Activated CD8-positive, alpha-beta memory T cell treated with anti-CD3 and anti-CD28 coated beads, Interleukin-2, amount 50 U/mL, for 24 hours (primary cell): Measurements from ENCODE around the gene SLIT3.
"Not testable (repeated sequence)": the region's sequence is repeated elsewhere in the genome, so short reads cannot be mapped to it uniquely, and the experiment has no call there.

Source experiments
- DNase-seq: peaks from one replicate; pipeline ENCODE4 v3.0.0-alpha.2; 2020; ENCODE audit errors: extremely low read depth

SLIT3 gene

DNA sequence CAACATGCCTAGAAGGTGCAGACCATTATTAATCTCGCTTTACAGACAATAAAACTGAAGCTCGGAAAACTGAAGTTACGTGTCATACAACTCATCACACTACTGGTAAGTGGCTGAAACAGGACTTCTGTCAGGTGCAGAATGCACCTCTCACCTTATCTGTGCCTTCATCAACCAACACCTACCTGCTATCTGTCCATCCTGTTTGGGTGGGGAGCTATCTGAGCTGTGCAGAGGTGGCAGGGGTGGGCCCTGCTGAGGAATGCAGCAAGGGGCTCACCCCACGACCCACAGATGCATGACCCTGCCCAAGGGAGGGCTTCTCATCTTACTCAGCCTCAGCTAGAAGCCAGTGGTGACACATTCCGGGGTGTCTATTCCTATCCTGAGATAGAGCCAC, 81.6 kb downstream of the SLIT3 start:
- no peak for DNase-seq

DNA sequence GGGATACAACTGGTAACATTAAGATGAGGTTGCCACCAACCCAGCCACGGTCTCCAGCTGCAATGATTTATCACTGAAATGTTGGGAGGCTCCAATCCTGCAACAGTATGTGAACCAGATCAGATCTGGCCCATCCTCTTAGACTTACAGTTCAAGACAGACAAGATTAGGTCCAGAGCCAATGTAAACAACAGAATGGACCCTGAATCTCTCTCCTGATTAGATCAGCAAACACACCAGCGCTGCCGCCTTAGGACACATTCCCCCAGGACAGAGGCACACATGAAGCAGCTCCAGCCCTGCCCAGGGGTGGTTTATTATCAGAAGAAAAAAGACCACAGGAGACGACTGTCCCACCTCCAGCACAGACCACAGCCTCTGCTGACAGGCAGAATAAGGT, 82.1 kb downstream of the SLIT3 start:
- DNase-seq, result no peak

DNA sequence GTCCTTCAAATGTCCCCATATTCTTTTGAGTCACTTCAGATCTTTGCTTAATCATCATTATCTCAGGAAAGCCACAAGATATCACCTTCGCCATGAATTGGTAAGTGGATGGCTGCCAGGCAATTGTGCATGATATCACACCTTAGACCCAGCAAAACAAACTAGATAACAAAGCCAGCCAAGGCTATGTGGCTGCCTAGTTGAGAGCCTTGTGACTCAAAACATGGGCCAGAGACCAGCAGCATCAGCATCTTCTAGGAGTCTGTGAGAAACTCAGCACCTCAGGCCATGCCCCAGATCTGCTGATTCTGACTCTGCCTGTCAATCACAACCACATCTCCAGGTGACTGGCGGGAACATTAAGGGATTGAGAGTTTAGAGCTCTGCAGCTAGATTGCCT, 82.8 kb downstream of the SLIT3 start:
- DNase-seq, result no peak

DNA sequence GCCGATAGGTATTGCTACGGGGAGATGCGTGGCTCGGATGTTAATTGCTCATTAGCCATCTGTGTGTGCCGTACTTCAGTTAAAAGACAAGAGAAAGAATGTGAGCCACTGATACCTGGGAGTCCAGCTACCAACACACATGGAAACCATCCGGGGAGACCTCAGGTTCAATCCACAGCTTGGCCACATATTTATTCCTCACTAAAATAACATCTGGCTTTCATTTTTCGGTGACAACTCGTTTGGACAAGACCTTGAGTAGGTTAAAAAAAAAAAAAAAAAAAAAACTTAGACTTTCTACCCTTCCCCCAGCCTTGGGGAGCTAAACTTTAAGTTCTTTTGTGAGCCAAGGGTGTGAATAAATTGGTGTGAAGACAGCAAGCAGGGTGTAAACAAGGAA, 84.1 kb downstream of the SLIT3 start:
- DNase-seq, result no peak

DNA sequence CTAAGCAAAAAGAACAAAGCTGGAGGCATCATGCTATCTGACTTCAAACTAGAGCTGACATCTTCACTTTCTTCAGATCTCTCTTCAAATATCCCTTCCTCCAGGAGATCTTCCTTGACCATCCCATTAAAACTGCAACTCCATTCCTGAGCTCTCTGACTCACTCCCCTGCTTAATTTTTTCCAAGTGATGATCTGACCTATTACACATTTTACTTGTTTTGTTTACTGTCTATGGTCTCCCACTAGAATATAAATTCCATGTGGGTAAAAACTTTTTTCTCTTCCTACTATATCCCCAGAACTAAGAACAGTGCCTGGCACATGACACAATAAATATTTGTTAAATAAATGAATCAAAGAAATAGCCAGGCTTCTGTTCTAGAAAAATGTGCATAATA, 87.5 kb downstream of the SLIT3 start:
- DNase-seq, result no peak

DNA sequence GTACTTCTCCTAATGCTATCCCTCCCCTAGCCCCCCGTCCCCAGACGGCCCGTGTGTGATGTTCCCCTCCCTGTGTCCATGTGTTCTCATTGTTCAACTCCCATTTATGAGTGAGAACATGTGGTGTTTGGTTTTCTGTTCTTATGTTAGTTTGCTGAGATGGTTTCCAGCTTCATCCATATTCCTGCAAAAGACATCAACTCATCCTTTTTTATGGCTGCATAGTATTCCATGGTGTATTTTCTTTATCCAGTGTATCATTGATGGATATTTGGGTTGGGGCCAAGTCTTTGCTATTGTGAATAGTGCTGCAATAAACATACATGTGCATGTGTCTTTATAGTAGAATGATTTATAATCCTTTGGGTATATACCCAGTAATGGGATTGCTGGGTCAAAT, 89.2 kb downstream of the SLIT3 start:
- DNase-seq, result not testable (repeated sequence)

DNA sequence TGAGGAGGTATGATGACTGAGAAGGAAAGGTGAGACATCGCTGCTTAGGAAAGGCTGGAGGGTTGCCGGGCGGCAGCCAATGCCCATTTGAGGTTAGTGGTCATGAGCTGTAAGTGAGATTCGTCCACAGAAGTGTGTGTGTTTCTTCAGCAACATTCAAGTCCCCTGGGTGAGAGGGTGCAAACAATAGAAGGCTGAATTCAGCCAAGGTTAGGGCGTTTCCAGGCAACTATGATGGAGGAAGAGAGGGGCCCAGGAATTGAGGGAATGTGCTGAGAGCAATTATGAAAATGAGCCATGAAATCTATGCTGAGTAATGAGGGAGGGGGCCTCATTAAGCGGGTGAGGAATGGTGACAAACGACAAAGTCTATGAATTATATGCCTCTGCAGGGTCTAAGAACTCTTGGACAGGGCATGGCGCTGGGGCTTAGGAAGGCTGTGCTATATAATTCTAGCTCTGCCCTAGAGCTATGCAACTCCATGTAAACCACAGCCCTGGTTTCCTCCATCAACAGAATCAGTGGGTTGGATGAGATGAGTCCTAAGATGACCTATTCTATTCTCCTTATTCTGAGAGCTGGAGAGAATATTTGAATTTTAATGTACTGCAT, 96.0 kb downstream of the SLIT3 start:
- no peak for DNase-seq

DNA sequence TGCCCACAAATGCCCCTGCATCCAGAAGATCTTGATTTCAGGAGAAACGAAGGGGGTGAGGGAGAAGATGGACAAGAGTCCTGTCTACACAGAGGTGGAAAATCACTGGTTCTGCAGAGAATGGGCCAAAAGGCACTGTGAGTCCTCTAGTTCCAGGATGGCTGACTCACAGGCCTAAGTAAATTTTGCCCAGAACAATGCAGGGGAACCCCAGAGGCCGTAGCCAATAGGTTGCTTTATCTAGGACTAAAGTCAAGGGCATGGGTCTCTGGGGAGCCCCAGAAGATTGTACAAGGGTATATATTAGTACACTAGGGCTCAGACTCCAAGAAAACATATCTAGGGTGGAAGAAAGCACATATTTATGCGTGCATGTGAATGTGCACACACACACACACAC, 98.0 kb downstream of the SLIT3 start:
- DNase-seq, result no peak

DNA sequence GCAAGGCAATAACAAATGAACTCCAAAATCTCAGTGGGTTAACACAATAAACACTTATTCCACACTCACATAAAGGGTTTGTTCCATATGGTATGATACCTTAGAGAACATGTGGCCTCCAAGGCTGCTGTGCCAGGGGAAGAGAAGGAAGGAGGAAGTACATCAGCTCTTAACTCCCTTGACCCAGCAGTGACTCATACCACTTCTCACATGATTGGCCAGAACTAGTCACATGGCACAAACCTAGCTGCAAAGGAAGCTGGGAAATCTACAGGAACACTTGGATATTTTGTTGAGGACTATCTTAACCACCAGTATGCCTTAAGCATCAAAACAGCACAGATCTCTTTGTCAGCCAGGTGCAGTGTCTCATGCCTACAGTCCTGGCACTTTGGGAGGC, 99.3 kb downstream of the SLIT3 start:
- no peak for DNase-seq

DNA sequence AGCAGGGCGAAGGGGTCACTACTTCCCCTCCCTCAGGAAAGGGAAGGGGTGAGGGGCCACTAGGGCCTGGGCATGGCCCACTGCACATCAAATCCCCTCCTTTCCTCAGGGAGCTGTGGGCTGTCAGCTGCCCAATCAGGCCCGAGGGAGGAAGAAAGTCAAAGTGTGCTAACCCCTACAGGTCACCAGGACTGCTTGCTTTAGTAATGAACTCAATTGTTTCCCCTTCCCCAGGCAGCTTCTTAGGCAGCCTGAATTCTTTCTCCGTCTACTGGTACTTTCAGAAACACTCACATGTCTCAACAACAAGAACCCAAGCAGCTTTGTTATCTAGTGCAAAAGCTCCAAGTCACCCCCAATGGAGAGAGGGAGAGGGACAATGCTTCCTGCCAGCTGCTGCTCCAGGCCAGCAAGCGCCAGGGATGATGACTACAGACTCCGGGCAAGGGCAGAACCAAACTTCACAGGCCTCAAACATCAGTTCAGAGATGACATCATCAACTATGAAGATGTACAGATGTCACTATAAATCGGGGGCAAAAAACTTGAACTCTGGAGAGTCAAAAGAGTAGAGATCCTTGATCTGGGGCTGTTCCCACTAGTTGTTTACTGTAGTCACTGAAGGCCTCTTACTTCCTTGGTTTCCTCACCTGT, 100.7 kb downstream of the SLIT3 start:
- DNase-seq, result no peak

DNA sequence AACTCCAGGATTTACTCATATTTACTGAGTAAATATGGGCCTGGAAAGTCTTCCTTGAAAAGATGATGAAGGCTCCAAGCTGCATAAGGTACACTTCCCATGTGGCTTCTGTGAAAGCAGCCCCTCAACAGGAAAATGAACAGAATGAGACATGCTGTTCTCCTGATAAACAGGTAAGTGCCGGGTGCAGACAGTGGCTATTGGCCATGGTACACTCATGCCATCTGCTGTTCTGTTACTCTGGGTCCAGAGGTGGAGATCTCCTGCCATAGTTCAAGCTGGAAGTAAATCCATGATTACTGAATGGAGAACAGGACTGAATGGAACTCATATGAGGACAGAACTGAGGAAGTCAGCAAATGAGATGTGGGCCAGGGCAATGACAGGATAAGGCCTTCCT, 103.6 kb downstream of the SLIT3 start:
- no peak for DNase-seq

DNA sequence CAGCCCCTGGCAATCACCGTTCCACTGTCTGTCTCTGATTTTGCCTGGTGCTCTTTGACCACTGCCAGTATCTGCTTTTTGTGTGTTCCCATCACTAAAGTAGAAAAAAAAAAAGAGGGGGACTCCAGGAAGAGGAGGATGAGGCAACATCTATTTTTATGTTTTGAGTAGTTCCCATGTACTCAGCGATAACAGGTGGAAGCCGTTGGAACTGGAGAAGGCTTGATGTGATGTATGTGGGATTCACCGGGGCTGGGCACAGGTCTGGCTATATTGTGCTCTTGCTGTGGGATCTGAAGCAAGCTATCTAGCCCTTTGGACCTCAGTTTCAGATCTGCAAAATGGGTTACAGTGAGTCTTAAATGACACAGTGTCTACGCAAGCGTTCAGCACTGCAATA, 104.9 kb downstream of the SLIT3 start:
- no peak for DNase-seq

DNA sequence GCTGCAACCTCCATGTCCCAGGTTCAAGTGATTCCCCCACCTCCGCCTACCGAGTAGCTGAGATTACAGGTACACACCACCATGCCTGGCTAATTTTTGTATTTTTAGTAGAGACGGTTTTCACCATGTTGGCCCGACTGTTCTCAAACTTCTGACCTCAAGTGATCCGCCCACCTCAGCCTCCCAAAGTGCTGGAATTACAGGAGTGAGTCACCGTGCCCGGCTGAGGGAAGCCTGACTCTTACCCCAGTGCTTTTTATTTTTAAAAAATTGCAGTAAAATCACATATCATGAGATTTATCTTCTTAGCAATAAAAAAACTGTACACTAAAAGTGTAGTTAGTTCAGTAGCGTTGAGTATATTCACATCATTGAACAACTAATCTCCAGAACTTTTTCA, 105.3 kb downstream of the SLIT3 start:
- no peak for DNase-seq

DNA sequence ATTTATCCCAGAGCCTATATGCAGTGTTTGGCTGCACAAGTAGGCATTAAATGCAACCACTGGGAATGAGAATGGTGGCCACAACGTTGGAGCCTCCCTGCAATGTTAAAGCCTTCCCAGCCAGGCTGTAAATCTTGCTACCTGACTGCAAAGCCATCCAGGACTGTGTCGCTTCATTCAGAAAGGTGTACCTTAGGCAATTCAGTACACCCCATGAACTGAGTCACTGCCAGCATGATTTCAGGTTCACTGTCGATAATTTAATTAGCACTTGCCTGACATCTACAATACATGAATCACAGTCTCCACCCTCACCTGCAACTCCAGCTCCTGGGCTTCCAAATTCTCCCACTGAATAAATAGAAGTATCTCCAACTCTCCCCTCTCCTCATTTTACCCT, 108.4 kb downstream of the SLIT3 start:
- DNase-seq, result no peak

DNA sequence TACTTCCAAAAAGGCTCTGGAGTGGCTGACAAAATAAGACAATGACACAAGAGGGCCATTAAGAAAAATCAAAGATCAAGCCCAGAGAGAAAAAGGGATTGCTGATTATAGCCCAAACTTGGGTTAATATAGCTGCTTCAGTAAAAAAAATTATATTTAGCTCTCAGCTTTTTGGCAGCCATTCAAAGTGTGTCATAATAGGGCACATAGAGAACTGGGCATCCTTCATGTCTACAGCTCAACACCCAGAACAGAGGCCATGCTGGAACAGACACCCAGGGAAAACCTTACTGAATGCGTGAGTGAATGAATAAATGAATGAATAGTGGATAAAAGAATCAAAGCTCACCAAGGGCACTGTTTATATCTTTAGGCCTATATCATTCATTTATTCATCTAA, 110.1 kb downstream of the SLIT3 start:
- DNase-seq, result no peak

DNA sequence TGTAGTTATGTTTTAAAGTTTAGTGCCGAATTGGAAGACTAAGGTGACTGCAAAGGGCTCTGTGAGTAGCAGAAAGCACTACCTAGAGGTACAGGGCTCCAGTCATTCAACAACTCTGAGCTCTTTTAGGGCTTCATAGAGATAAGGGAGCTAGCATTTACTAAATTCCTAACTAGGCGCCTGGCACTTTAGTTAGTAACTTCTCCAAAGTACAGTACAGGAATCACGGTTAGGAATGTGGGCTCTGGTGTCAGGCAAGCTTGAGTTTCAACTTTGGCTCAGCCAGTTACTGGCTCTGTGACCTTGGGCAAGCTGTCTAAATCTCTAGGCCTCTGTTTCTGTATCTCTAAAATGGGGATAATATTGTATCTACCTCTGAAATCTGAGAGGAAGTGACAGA, 115.3 kb downstream of the SLIT3 start:
- no peak for DNase-seq

DNA sequence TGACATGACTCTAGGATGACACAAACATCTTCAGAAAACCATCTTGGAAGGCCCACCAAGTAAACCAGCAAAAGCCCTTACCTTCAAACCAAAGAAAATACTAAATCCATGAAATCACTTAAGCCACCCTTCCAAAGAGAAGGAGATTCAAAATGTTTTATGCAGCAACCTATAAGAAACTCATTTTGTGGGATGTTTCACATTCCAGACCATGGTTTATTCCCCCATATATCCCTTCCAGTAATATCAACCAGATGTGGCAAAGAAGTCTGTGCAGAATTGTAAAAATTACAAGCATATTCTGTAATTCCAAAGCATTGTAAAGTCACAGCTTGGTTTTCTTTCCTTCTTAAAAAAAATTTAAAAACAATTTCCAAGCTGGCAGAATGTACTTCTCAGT, 117.4 kb downstream of the SLIT3 start:
- DNase-seq, result no peak

DNA sequence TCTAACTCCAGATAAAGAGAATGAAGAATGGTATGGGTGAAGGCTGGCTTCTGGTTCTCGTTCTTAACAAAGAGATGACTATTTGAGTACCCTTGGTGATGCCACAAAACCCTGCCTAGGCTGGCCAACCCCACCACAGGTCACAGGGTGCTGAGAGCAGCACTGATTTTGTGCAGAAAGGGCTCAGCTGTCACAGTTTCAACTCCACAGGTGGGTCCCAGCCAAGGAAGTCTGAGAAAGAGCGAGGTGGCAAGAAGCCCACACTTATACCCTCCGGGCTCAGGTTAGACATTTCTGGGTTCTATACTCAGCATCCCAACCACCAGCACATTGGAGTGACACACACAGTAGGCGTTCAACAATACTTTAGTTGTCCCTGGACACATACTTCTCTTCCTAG, 118.1 kb downstream of the SLIT3 start:
- no peak for DNase-seq

DNA sequence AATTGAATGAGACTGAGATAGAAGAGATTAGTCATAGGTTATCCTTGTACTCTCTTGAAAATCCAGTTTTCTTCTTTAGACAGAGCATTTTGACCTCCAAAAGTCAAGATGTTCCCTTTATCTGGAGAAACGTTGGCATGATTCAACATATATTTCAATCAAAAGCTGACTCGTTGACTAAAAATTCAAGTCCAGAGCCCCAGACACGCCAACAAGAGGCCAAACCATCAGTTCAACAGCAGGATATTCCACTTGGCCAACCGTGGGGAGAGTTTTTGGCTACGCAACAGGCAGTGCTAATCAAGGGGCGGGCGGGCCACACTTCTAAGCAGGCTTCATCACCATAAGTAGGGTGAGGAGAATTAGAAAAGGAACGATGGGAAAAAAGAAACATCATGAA, 119.1 kb downstream of the SLIT3 start:
- no peak for DNase-seq

DNA sequence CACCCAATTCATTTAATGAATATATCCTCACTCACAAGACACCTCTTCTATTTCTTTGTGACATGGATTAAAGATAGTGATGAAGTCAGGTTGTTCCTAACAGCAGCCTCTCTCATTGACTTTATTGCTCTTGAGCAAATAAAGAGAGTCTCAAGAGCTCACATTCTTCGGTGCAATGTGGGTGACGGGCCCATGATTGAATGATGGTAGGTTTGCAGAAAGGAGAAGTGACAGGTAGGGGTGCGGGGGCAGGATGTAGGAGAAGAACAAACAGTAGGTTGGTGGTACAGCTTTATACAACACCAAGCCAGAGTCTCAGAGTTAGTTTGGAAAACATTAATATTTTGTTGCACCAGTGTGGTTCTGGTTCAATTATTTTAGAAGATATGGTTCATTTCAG, 122.2 kb downstream of the SLIT3 start:
- DNase-seq, result no peak

DNA sequence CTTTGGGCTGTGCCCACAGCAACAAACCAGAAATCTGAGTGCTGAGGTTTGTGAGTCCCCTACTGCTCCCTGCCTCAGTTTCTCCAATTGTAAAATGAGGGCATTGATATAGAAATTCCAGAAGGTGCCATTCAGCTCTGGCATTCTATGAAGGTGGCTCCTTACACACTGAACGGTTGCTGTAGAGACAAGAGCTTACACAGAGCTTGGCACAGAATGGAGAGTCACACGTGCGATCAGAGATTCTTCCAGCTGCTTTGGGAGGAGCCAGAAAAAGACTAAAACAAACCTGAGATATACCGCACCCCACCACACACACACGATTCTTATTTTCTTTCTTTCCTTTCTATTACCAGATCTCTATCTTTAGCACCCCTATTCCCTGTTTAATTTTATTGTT, 122.7 kb downstream of the SLIT3 start:
- no peak for DNase-seq

DNA sequence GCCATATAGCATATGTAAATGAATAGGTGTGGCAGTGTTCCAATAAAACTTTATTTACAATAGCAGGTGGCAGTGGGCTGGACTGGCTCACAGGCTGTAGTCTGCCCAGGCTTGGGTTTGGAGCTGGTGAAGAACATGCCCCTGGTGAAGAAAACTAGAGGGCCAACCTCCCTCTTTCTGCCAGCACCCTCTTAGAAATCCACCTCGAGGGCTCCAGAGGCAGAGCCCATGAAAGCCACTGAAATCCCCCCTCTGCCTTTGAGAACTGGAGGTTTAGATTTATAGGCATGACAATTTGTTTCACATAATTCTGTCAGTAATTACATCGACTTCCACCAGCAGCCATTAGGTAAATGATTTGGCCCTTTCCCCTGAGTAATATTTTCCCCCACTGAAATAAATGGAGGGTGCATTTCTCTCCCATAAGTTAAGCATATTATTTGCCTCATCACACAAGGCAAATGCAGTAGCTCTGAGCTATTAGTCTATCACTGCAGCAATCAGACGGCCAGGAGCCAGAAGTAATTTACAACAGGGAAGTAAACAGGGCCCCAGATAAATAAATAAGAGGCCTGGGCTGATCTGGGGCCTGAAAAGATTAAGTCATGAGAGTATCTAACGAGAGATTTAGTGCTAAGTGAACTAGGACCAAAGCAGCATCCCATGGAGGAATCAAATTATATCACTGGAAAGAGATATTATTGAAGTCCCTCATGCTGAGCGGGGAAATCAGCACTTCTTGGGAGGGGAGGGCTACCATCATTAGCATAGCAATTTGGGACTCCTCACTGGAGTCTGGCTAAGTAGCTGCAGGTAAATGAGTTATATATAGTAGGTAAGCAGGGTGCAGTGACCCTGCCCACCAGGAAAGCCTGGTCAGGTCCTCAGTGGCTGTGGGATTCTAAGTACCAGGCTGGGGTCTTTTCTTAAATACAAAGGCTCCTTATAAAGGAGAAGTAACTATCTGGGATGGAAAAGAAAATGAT, 123.9 kb downstream of the SLIT3 start:
- DNase-seq, result no peak

DNA sequence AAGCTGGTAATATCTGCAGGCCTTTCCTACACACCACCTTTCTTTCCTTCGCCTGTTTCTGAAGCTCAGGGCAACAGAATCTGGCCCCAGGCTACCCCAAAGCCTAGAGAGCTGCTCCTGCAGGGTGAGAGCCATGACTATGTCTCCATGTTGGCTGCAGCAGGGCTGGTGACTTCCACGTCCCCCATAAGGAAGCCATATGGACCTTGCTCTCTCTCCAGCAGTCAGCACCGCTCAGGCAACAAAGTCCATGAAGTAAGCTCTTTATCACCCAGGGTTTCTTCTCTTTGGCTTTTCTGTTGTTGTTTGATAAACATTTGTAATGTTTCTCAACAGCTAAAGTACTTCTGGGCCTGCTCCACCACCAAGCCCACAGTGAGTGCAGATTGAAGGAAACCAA, 125.2 kb downstream of the SLIT3 start:
- DNase-seq, result no peak
